PC-9 (cell line): ENCODE measurements around the gene MPZL1. TPM values are rescaled to one million over a fixed set of nuclear protein-coding genes. Genes with fewer than 3 reads are reported as not detected.

Experiments
- BruUV-seq: library from RNA; stranded (reverse); fragments of 400-500 nt; replicated peaks from 2 replicates; lab custom pipeline; 2021; lab: Mats Ljungman, UMichigan
- CTCF ChIA-PET: fragments of 300-600 bp; sonication (Branson Sonifier 250); formaldehyde crosslinking; loops from one replicate; lab custom pipeline; 2022; ENCODE audit warnings: antibody characterized with exemption; lab: Charles Lee
- POLR2A ChIA-PET: fragments of 300-600 bp; sonication (Branson Sonifier 250); formaldehyde crosslinking; loops from one replicate; lab custom pipeline; 2022; ENCODE audit warnings: antibody characterized with exemption; ENCODE audit not compliant: unreplicated experiment; lab: Charles Lee
- DNase-seq, 2 experiments: peaks; one replicate each; pipeline versions ENCODE4 v3.0.0 to v3.0.0-alpha.2; 2015 to 2022; ENCODE audit warnings: mixed read lengths in 1 of 2
- H2AFZ ChIP-seq: fragments of 200-600 bp; sonication (generic); 2 replicates; pipeline ENCODE4 v1.8.1; 2017; ENCODE audit warnings: antibody characterized with exemption
- H3F3A ChIP-seq: fragments of 200-600 bp; sonication (generic); 2 replicates; pipeline ENCODE4 v1.8.1; 2017; ENCODE audit warnings: antibody characterized with exemption, mild to moderate bottlenecking, low read depth; ENCODE audit not compliant: insufficient read depth
- H3K27ac ChIP-seq: fragments of 200-600 bp; sonication (generic); 2 replicates; pipeline ENCODE4 v1.6.1; 2016; ENCODE audit warnings: mixed run types
- H3K27me3 ChIP-seq: fragments of 200-600 bp; sonication (generic); 2 replicates; pipeline ENCODE4 v1.6.1; 2016; ENCODE audit warnings: low read depth, mixed run types; ENCODE audit not compliant: insufficient read depth
- H3K36me3 ChIP-seq: fragments of 200-600 bp; sonication (generic); 2 replicates; pipeline ENCODE4 v1.6.1; 2016; ENCODE audit warnings: low read depth, mixed run types
- H3K4me1 ChIP-seq: fragments of 200-600 bp; sonication (generic); replicated peaks from 2 replicates; pipeline ENCODE4 v1.6.1; 2016; ENCODE audit warnings: mixed run types; ENCODE audit not compliant: insufficient read depth
- H3K4me2 ChIP-seq: fragments of 200-600 bp; sonication (generic); 2 replicates; pipeline ENCODE4 v1.6.1; 2017; ENCODE audit warnings: mixed run types
- H3K4me3 ChIP-seq: fragments of 200-600 bp; sonication (generic); 2 replicates; pipeline ENCODE4 v1.6.1; 2016; ENCODE audit warnings: mixed run types
- H3K79me2 ChIP-seq: fragments of 200-600 bp; sonication (generic); 2 replicates; pipeline ENCODE4 v1.6.1; 2017; ENCODE audit warnings: low read depth, mixed run types
- H3K9me2 ChIP-seq: fragments of 200-600 bp; sonication (generic); 2 replicates; pipeline ENCODE4 v1.8.1; 2017; ENCODE audit warnings: mild to moderate bottlenecking; ENCODE audit not compliant: insufficient read depth
- H3K9me3 ChIP-seq: fragments of 200-600 bp; sonication (generic); 2 replicates; pipeline ENCODE4 v1.8.1; 2016; ENCODE audit warnings: low read depth; ENCODE audit not compliant: insufficient read depth
- H4K20me1 ChIP-seq: fragments of 200-600 bp; sonication (generic); 2 replicates; pipeline ENCODE4 v1.8.1; 2017; ENCODE audit not compliant: insufficient read depth
- CTCF ChIP-seq: fragments of 200-600 bp; sonication (generic); conservative IDR thresholded peaks from 2 replicates; pipeline ENCODE4 v1.6.1; 2017; ENCODE audit warnings: mixed run types, antibody characterized with exemption, mild to moderate bottlenecking, moderate library complexity
- EZH2 ChIP-seq: fragments of 200-600 bp; sonication (generic); IDR thresholded peaks from 2 replicates; pipeline ENCODE4 v1.8.0; 2017; ENCODE audit warnings: antibody characterized with exemption, low read depth
- intact Hi-C: fragments of 100-400 bp; cut with micrococcal nuclease; formaldehyde crosslinking; loops from one replicate; pipeline ENCODE4 v1.10.0; 2022; ENCODE audit not compliant: unreplicated experiment
- total RNA-seq: library from RNA; stranded (reverse); gene quantifications from 2 replicates; pipeline ENCODE4 v1.2.3, GENCODE V29; 2021

The MPZL1 gene
- total RNA-seq, 1 experiment from 2014 or later = 80.3 TPM

DNA sequence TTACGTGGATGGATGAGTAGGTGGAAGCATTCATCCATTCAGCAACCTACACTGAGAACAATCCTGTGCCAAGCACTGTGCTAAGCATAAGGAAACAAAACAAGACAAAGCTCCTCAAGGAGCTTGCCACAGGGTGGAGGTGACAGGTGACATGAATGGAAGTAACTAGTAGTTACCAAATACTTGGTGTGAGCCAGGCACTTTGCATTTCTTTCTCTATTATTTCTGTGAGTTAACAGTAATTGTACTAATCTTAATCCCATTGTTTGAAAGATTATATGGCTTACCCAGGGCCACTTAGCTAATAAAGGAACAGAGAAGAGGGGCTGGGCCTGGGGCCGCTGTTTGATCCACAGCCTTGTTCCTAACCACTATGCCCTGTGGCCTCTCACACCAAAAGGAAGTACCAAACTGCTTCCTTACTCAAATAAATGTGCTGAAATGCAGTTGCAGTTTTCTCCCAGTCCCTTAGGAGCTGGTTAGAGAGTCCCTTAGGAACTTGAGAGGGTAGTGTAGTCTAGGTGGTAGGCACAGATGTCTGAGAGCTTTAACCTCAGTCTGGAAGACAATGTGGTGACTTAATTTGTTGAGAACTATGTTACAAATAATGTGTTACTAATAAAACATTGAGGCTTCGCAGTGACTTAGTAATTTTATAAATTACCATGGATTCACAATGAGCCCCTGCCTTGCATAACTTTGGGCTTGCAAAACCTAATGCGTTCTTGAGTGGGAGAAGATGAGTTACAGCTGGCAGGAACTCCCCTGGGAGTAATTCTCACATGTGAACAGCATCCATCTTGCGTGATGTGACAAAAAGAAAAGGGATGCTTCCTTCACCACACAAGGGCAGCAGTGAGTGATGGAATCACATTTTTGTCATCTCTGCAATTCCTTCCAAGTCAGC lies 69.8 kb downstream of the MPZL1 start:
- CTCF ChIA-PET = no interaction called here
- Histone ChIP-seq H3K9me3 (no peaks in the 10 kb centered on the region), H3K9me2 (no peaks in the 10 kb centered on the region), H3K27me3 (no peaks in the 10 kb centered on the region), H3F3A (peaks cover 43% of the 10 kb centered on the region), H3K36me3 (peaks cover 14% of the 10 kb centered on the region; the same call in 1 of the 2 replicates), H3K4me1 (peaks cover 44% of the 10 kb centered on the region), H3K27ac (no peak overlapping the region), H2AFZ (no peak overlapping the region), H3K79me2 (no peaks in the 10 kb centered on the region), H3K4me3 (no peak overlapping the region), H3K4me2 (no peak overlapping the region), H4K20me1 (no peaks in the 10 kb centered on the region)
- DNase-seq = no peak
- intact Hi-C loops = no loop called here
- BruUV-seq = no TSS peak
- TF ChIP-seq EZH2 = no peak
- TF ChIP-seq CTCF = no peak
- POLR2A ChIA-PET = no interaction called here

- Histone ChIP-seq H3K4me2 (no peak overlapping the region), H3K9me2 (no peaks in the 10 kb centered on the region), H3K27me3 (no peaks in the 10 kb centered on the region), H3K4me3 (no peak overlapping the region), H3K4me1 (peaks cover 50% of the 10 kb centered on the region), H3F3A (peaks cover 49% of the 10 kb centered on the region), H3K27ac (no peak overlapping the region), H3K9me3 (no peaks in the 10 kb centered on the region), H3K79me2 (no peaks in the 10 kb centered on the region), H4K20me1 (no peaks in the 10 kb centered on the region), H3K36me3 (peaks cover 14% of the 10 kb centered on the region; the same call in 1 of the 2 replicates), H2AFZ (no peak overlapping the region)
- BruUV-seq = no TSS peak
- intact Hi-C loops = no loop called here
- TF ChIP-seq EZH2 = no peak
- TF ChIP-seq CTCF = no peak
- DNase-seq = no peak
- ChIA-PET CTCF (no interaction called here), POLR2A (no interaction called here)
Observed at GRCh38 chr1:167792188-167792565, 70.4 kb downstream of the MPZL1 start.

GRCh38 chr1:167794043-167794442 lies 72.3 kb downstream of the MPZL1 start:
- ChIA-PET POLR2A (no interaction called here), CTCF (no interaction called here)
- intact Hi-C loops = no loop called here
- Histone ChIP-seq H2AFZ (no peak overlapping the region), H3K27me3 (no peaks in the 10 kb centered on the region), H3K9me2 (no peaks in the 10 kb centered on the region), H3K36me3 (no peaks in the 10 kb centered on the region), H4K20me1 (no peaks in the 10 kb centered on the region), H3K79me2 (no peaks in the 10 kb centered on the region), H3K27ac (peak overlapping the region; percentile 93), H3K9me3 (no peaks in the 10 kb centered on the region), H3F3A (peaks cover 59% of the 10 kb centered on the region), H3K4me3 (no peak overlapping the region), H3K4me1 (peaks cover 63% of the 10 kb centered on the region), H3K4me2 (peak overlapping the region; percentile 5; the same call in 1 of the 2 replicates)
- no peak for TF ChIP-seq CTCF
- no peak for TF ChIP-seq EZH2
- DNase-seq = peak in 1 of 2 experiments; percentile 36
- no TSS peak for BruUV-seq
